ENCODE measurements around the gene ARFIP1. TPM values are rescaled to one million over a fixed set of nuclear protein-coding genes. Genes with fewer than 3 reads are reported as not detected.

The ARFIP1 gene
- total RNA-seq, 4 donors from 2014 or later = 26.3 to 36.1 (median 30.6) TPM

DNA sequence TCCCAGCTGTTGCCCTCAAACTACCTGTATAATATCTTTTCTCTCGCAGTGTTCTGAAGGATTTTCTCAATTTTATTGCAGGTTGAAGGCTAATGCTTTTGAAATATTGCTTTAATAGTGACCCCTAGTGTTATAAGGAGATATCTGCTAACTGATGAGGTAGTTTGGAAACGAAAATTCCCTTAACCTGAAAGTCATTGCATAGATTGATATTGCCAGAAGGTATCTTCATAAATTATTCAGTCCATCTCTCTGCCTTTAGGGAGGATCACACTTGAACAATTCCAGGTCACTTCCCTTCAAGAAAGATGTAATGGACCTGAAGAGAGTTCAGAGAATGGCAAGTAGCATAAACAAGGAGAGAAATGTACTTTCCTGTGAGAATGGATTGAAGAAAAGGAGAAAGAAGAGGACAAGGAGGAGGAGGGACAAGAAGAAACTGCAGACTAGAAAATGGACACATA lies 44.3 kb upstream of the ARFIP1 start:
- no peak for TF ChIP-seq EP300 (IDR thresholded peaks at IDR 0.05)
- TF ChIP-seq, protein P1, sequence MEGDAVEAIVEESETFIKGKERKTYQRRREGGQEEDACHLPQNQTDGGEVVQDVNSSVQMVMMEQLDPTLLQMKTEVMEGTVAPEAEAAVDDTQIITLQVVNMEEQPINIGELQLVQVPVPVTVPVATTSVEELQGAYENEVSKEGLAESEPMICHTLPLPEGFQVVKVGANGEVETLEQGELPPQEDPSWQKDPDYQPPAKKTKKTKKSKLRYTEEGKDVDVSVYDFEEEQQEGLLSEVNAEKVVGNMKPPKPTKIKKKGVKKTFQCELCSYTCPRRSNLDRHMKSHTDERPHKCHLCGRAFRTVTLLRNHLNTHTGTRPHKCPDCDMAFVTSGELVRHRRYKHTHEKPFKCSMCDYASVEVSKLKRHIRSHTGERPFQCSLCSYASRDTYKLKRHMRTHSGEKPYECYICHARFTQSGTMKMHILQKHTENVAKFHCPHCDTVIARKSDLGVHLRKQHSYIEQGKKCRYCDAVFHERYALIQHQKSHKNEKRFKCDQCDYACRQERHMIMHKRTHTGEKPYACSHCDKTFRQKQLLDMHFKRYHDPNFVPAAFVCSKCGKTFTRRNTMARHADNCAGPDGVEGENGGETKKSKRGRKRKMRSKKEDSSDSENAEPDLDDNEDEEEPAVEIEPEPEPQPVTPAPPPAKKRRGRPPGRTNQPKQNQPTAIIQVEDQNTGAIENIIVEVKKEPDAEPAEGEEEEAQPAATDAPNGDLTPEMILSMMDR (IDR thresholded peaks at IDR 0.05) = peak; percentile 34 to 47 (median 35)
- WGBS = 17% methylated on average over 2 of the region's 2 CpGs
- H3K4me1 ChIP-seq = no peaks in the 10 kb centered on the region

DNA sequence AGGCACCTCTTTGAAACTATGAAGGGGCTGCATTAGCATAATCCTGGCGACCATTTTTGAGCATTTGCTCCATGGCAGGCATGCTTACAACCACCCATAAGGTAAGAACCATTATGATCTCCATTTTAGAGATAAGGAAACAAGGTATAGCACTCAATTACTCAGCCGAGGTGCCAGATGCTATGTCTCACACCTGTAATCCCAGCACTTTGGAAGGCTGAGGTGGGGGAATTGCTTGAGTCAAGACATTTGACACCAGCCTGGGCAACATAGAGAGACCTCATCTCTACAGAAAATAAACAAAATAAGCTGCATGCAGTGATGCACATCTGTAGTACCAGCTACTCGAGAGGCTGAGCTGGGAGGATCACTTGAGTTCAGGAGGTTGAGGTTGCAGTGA lies 43.8 kb upstream of the ARFIP1 start:
- 62% methylated on average over 3 of the region's 3 CpGs for WGBS
- no peak for TF ChIP-seq EP300 (IDR thresholded peaks at IDR 0.05)
- TF ChIP-seq, protein P1 (IDR thresholded peaks at IDR 0.05) = no peak
- TF ChIP-seq POLR2AphosphoS5 (IDR thresholded peaks at IDR 0.05) = no peak
- no peak for TF ChIP-seq POLR2A (IDR thresholded peaks at IDR 0.05; ENCODE audit: low read depth)
- no peaks in the 10 kb centered on the region for H3K4me1 ChIP-seq
- DNase-seq (ENCODE audit: extremely low spot score) = peak; percentile 12
- intact Hi-C loops (cut with DNase I) = loop anchor here (10.0 kb wide), 1 partner anchor 241 kb away; no protein-coding TSS in a partner anchor
- H3K9me3 ChIP-seq = no peaks in the 10 kb centered on the region
- H3K27me3 ChIP-seq = no peaks in the 10 kb centered on the region
- no peak overlapping the region for H3K27ac ChIP-seq (replicated peaks in 1 of 4)
- H3K4me3 ChIP-seq = no peak overlapping the region
- no peaks in the 10 kb centered on the region for H3K36me3 ChIP-seq

More for the DNA sequence above, 44.3 kb upstream of the ARFIP1 start:
- intact Hi-C loops (cut with DNase I) = loop anchor here (10.0 kb wide), 1 partner anchor 241 kb away; no protein-coding TSS in a partner anchor
- no peaks in the 10 kb centered on the region for H3K36me3 ChIP-seq
- no peak overlapping the region for H3K4me3 ChIP-seq
- H3K27ac ChIP-seq (replicated peaks in 1 of 4) = no peak overlapping the region
- DNase-seq (ENCODE audit: extremely low spot score) = no peak
- no peaks in the 10 kb centered on the region for H3K9me3 ChIP-seq
- H3K27me3 ChIP-seq = no peaks in the 10 kb centered on the region

DNA sequence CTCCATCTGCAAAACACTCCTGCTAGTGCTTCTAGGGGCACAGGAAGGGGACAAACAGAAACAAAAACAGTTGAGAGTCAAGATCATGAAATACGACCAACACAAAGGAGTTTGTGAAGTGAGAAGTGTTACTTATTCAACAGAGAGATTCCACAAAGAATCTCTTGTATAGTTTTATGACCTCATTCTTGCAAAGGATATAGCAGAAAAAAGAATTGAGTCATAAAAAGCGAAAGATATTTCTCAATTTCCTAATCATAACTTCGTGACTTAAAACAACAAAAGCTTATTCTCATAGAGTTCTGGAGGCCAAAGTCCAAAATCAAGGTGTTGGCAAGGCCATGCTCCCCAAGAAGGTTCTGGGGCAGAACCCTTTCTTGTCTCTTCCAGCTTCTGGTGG lies 40.9 kb upstream of the ARFIP1 start:
- Histone ChIP-seq H3K27ac (replicated peaks in 1 of 4) (no peak overlapping the region), H3K4me1 (no peaks in the 10 kb centered on the region), H3K9me3 (no peaks in the 10 kb centered on the region), H3K4me3 (no peak overlapping the region), H3K27me3 (no peaks in the 10 kb centered on the region), H3K36me3 (no peaks in the 10 kb centered on the region)
- intact Hi-C loops (cut with DNase I) = loop anchor here (10.0 kb wide), 1 partner anchor 244 kb away; no protein-coding TSS in a partner anchor
- DNase-seq (ENCODE audit: extremely low spot score) = peak; percentile 4
- WGBS = 55% methylated on average over 3 of the region's 3 CpGs
- TF ChIP-seq POLR2A (IDR thresholded peaks at IDR 0.05; ENCODE audit: low read depth) (no peak), EP300 (IDR thresholded peaks at IDR 0.05) (no peak), POLR2AphosphoS5 (IDR thresholded peaks at IDR 0.05) (no peak)
- TF ChIP-seq, protein P1 (IDR thresholded peaks at IDR 0.05) = no peak

DNA sequence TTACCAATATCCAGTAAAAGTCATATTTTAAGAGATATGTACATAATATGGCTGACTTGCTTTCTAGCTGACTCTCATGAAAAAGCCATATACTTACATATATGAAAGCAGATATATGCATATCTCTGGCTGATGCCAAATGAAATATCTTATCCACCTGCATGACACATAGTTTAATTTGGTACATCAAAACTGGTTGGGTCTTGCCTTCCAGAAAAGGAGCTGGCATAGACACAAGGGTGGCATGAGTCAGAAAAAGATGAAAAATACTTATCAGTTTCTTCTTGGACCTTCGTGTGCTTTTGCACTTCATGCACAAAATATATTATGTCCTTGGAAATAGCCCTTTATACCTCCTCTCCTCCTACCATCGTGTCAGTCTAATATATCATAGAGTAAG lies 32.3 kb upstream of the ARFIP1 start:
- no peak overlapping the region for H3K4me3 ChIP-seq
- no peak for TF ChIP-seq EP300 (IDR thresholded peaks at IDR 0.05)
- TF ChIP-seq, protein P1 (IDR thresholded peaks at IDR 0.05) = no peak
- no peak for TF ChIP-seq POLR2AphosphoS5 (IDR thresholded peaks at IDR 0.05)
- H3K36me3 ChIP-seq = no peaks in the 10 kb centered on the region
- no peaks in the 10 kb centered on the region for H3K4me1 ChIP-seq
- intact Hi-C loops (cut with DNase I) = no loop called here
- H3K27me3 ChIP-seq = no peaks in the 10 kb centered on the region
- H3K9me3 ChIP-seq = no peaks in the 10 kb centered on the region
- 76% methylated on average over 2 of the region's 2 CpGs for WGBS
- no peak overlapping the region for H3K27ac ChIP-seq (replicated peaks in 1 of 4)
- DNase-seq (ENCODE audit: extremely low spot score) = no peak

DNA sequence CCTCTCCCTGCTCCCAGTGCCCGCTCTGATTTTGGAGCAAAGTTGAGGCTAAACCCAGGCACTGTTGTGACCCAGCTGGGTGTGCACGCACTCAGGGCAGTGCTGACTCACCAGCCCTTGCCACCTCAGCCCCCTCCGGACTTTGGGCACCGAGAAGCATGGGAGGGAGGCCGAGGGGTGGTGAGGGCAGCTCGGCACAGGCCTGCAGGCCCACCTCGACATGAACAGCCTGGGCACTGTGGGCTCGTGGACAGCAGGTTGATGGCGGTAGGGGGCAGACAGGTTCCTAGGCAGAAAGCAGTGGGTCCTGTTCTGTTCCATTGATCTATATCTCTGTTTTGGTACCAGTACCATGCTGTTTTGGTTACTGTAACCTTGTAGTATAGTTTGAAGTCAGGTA lies 31.1 kb upstream of the ARFIP1 start:
- Histone ChIP-seq H3K36me3 (no peaks in the 10 kb centered on the region), H3K9me3 (no peaks in the 10 kb centered on the region), H3K27ac (replicated peaks in 1 of 4) (no peak overlapping the region), H3K4me3 (no peak overlapping the region), H3K4me1 (no peaks in the 10 kb centered on the region), H3K27me3 (no peaks in the 10 kb centered on the region)
- intact Hi-C loops (cut with DNase I) = no loop called here
- TF ChIP-seq POLR2A (IDR thresholded peaks at IDR 0.05; ENCODE audit: low read depth) (no peak), EP300 (IDR thresholded peaks at IDR 0.05) (no peak), POLR2AphosphoS5 (IDR thresholded peaks at IDR 0.05) (no peak)
- TF ChIP-seq, protein P1 (IDR thresholded peaks at IDR 0.05) = no peak
- no peak for DNase-seq (ENCODE audit: extremely low spot score)
- 87% methylated on average over 3 of the region's 9 CpGs for WGBS
